Mammary epithelial cell (primary cell): ENCODE data around the gene SETD9.

ENCODE experiments used
- CTCF ChIP-seq, 2 donors: IDR thresholded peaks in 1 of 2; conservative IDR thresholded peaks in 1 of 2; 2 replicates each; pipeline ENCODE4 v1.5.1; 2011 to 2012; ENCODE audit warnings: inconsistent platforms in 2 of 2, low read length in 2 of 2, mild to moderate bottlenecking in 2 of 2, control low read depth in 1 of 2, low read depth in 1 of 2; ENCODE audit not compliant: insufficient read depth in 1 of 2; ENCODE audit errors: extremely low read depth in 1 of 2
- EZH2 ChIP-seq: IDR thresholded peaks from 2 replicates; pipeline ENCODE4 v1.6.1; 2012; ENCODE audit warnings: low read length, inconsistent platforms, borderline replicate concordance

- no peak for TF ChIP-seq EZH2
- TF ChIP-seq CTCF (conservative IDR thresholded peaks at IDR 0.05 in 1 of 2, IDR thresholded peaks at IDR 0.05 in 1 of 2; ENCODE audit: extremely low read depth in 1 of 2, insufficient read depth in 1 of 2, low read depth in 1 of 2, low read length in 2 of 2) = no peak
Observed at GRCh38 chr5:56873056-56873455, 36.3 kb upstream of the SETD9 start.
